Testis (tissue), 3 donors: Measurements from ENCODE around the gene WNK2. TPM values are rescaled to one million over a fixed set of nuclear protein-coding genes. Genes with fewer than 3 reads are reported as not detected.
"Not testable (repeated sequence)": the region's sequence is repeated elsewhere in the genome, so short reads cannot be mapped to it uniquely, and the experiment has no call there.

Source experiments
- DNase-seq: peaks from one replicate; pipeline ENCODE4 v3.0.0-alpha.2; 2019
- H3K27ac ChIP-seq, 2 donors: fragments of 200-600 bp; sonication (generic); one replicate each; pipeline ENCODE4 v1.5.1; 2019
- H3K27me3 ChIP-seq: fragments of 200-600 bp; sonication (generic); one replicate; pipeline ENCODE4 v1.5.1; 2019
- H3K36me3 ChIP-seq: fragments of 200-600 bp; sonication (generic); one replicate; pipeline ENCODE4 v1.5.1; 2017; ENCODE audit warnings: low read depth; ENCODE audit errors: missing control alignments
- H3K4me1 ChIP-seq: fragments of 200-600 bp; sonication (generic); one replicate; pipeline ENCODE4 v1.5.1; 2019
- H3K4me3 ChIP-seq, 2 donors: fragments of 200-600 bp; sonication (generic); one replicate each; pipeline ENCODE4 v1.5.1; 2017 to 2019
- H3K9me3 ChIP-seq: fragments of 200-600 bp; sonication (generic); one replicate; pipeline ENCODE4 v1.5.1; 2017
- CTCF ChIP-seq, 3 experiments: fragments of 450-650 bp in 2 of 3; fragments of 200-600 bp in 1 of 3; sonication (generic) in 1 of 3; IDR thresholded peaks; one replicate each; pipeline ENCODE4 v1.5.1; 2016 to 2019; ENCODE audit warnings: antibody characterized with exemption in 3 of 3, mild to moderate bottlenecking in 2 of 3, moderate library complexity in 1 of 3
- POLR2A ChIP-seq: fragments of 450-650 bp; IDR thresholded peaks from one replicate; pipeline ENCODE4 v1.6.1; 2017; ENCODE audit warnings: antibody characterized with exemption, mild to moderate bottlenecking, moderate library complexity
- WGBS, 2 donors: methylation state at CpG; one replicate each; pipeline ENCODE4 v1.1.5; 2018; 5-methylcytosine and 5-hydroxymethylcytosine counted together
- intact Hi-C: fragments of 100-400 bp; cut with DNase I; formaldehyde crosslinking; loops from one replicate; pipeline ENCODE4 v1.15.1; 2023; ENCODE audit warnings: low total_unique reads
- polyA plus RNA-seq: library from polyadenylated mRNA; stranded (reverse); fragments of 350-450 nt; fragmentation: Illumina TruSeq; extraction: RNeasy Lipid Tissue Mini Kit (QIAGEN cat#74804); gene quantifications from one replicate; pipeline ENCODE4 v1.2.3, GENCODE V29; 2014; ENCODE audit warnings: low read depth, low replicate concordance; ENCODE audit not compliant: insufficient read depth
- total RNA-seq, 2 donors: library from RNA; depleted of rRNA; stranded (reverse); fragments of >200 nt; gene quantifications; one replicate each; pipeline ENCODE4 v1.2.3, GENCODE V29; 2016

The WNK2 gene
- total and polyA plus RNA-seq, 3 donors from 2014 or later, result 29.0 to 91.1 (median 50.5) TPM

- no peak overlapping the region for H3K4me3 ChIP-seq
- no peaks in the 10 kb centered on the region for H3K9me3 ChIP-seq
- TF ChIP-seq POLR2A (no peak), CTCF (IDR thresholded peaks at IDR 0.05) (no peak)
- H3K36me3 ChIP-seq, result no peaks in the 10 kb centered on the region
- WGBS, 2 donors, result 76 to 79% methylated on average over 7 of the region's 7 CpGs
- H3K27me3 ChIP-seq, result no peaks in the 10 kb centered on the region
- no peak overlapping the region for H3K27ac ChIP-seq
- DNase-seq, result no peak
- H3K4me1 ChIP-seq, result peaks cover 12% of the 10 kb centered on the region
- intact Hi-C loops, result no loop called here
These were observed 45.7 kb upstream of the WNK2 start for GRCh38 chr9:93138171-93138764.

- intact Hi-C loops, result no loop called here
- no peak overlapping the region for H3K4me3 ChIP-seq
- TF ChIP-seq POLR2A, result no peak
- no peak for TF ChIP-seq CTCF (IDR thresholded peaks at IDR 0.05)
- H3K27me3 ChIP-seq, result no peaks in the 10 kb centered on the region
- H3K27ac ChIP-seq, result no peak overlapping the region
- no peaks in the 10 kb centered on the region for H3K9me3 ChIP-seq
- no peak for DNase-seq
- no peaks in the 10 kb centered on the region for H3K36me3 ChIP-seq
- WGBS, 2 donors, result 86 to 94% methylated on average over 10 to 16 of the region's 16 CpGs
- peaks cover 13% of the 10 kb centered on the region for H3K4me1 ChIP-seq
These were observed 44.4 kb upstream of the WNK2 start for GRCh38 chr9:93139365-93140182.

- TF ChIP-seq CTCF (IDR thresholded peaks at IDR 0.05) (no peak), POLR2A (no peak)
- Histone ChIP-seq H3K27me3 (no peaks in the 10 kb centered on the region), H3K36me3 (no peaks in the 10 kb centered on the region), H3K9me3 (no peaks in the 10 kb centered on the region), H3K4me1 (peaks cover 4% of the 10 kb centered on the region), H3K4me3 (no peak overlapping the region), H3K27ac (no peak overlapping the region)
- intact Hi-C loops, result no loop called here
- WGBS, 2 donors, result 85 to 89% methylated on average over 4 to 8 of the region's 8 CpGs
- no peak for DNase-seq
These were observed 42.0 kb upstream of the WNK2 start for GRCh38 chr9:93141771-93142483.

GRCh38 chr9:93143830-93144530, 40.0 kb upstream of the WNK2 start:
- Histone ChIP-seq H3K9me3 (no peaks in the 10 kb centered on the region), H3K27ac (no peak overlapping the region), H3K4me1 (peaks cover 4% of the 10 kb centered on the region), H3K27me3 (no peaks in the 10 kb centered on the region), H3K36me3 (no peaks in the 10 kb centered on the region), H3K4me3 (no peak overlapping the region)
- no peak for DNase-seq
- intact Hi-C loops, result no loop called here
- WGBS, 2 donors, result 51 to 64% methylated on average over 4 to 14 of the region's 15 CpGs
- no peak for TF ChIP-seq POLR2A
- TF ChIP-seq CTCF (IDR thresholded peaks at IDR 0.05), result no peak

- DNase-seq, H3K36me3 ChIP-seq, H3K27ac ChIP-seq, H3K4me1 ChIP-seq, H3K9me3 ChIP-seq, H3K4me3 ChIP-seq, intact Hi-C loops, H3K27me3 ChIP-seq: not testable (repeated sequence)
- 90 to 93% methylated on average over 6 of the region's 6 CpGs for WGBS, 2 donors
These were observed 37.2 kb upstream of the WNK2 start for GRCh38 chr9:93146696-93147095.
